Rectal smooth muscle tissue (tissue), 1 donor: ENCODE data around the gene COL9A1.
"Not testable (repeated sequence)": the region's sequence is repeated elsewhere in the genome, so short reads cannot be mapped to it uniquely, and the experiment has no call there.

Source experiments
- H3K27ac ChIP-seq: one replicate; pipeline ENCODE4 v1.7.0; 2013; ENCODE audit warnings: low read depth, low read length, inconsistent platforms
- H3K27me3 ChIP-seq: one replicate; pipeline ENCODE4 v1.7.0; 2013; ENCODE audit warnings: low read length; ENCODE audit not compliant: control insufficient read depth, insufficient read depth
- H3K36me3 ChIP-seq: one replicate; pipeline ENCODE4 v1.7.0; 2013; ENCODE audit warnings: low read length; ENCODE audit not compliant: control insufficient read depth, insufficient read depth
- H3K4me1 ChIP-seq: one replicate; pipeline ENCODE4 v1.7.0; 2013; ENCODE audit warnings: low read length; ENCODE audit not compliant: control insufficient read depth, insufficient read depth
- H3K4me3 ChIP-seq: one replicate; pipeline ENCODE4 v1.7.0; 2013; ENCODE audit warnings: low read length
- H3K9ac ChIP-seq: one replicate; pipeline ENCODE4 v1.7.0; 2013; ENCODE audit warnings: low read length

COL9A1 gene

GRCh38 chr6:70312165-70312745 is 9.4 kb upstream of the COL9A1 start:
- no peak overlapping the region for H3K27ac ChIP-seq
- no peak overlapping the region for H3K9ac ChIP-seq
- H3K4me1 ChIP-seq, result no peaks in the 10 kb centered on the region
- no peak overlapping the region for H3K4me3 ChIP-seq
- no peaks in the 10 kb centered on the region for H3K27me3 ChIP-seq
- no peaks in the 10 kb centered on the region for H3K36me3 ChIP-seq

- H3K4me1 ChIP-seq, result no peaks in the 10 kb centered on the region
- H3K27me3 ChIP-seq, result no peaks in the 10 kb centered on the region
- H3K9ac ChIP-seq, result no peak overlapping the region
- H3K27ac ChIP-seq, result no peak overlapping the region
- no peak overlapping the region for H3K4me3 ChIP-seq
- no peaks in the 10 kb centered on the region for H3K36me3 ChIP-seq
These were observed 7.3 kb upstream of the COL9A1 start for GRCh38 chr6:70310063-70310694.

- Histone ChIP-seq H3K9ac (no peak overlapping the region), H3K27me3 (no peaks in the 10 kb centered on the region), H3K4me1 (no peaks in the 10 kb centered on the region), H3K27ac (no peak overlapping the region), H3K4me3 (no peak overlapping the region), H3K36me3 (no peaks in the 10 kb centered on the region)
These were observed 6.4 kb upstream of the COL9A1 start for GRCh38 chr6:70309243-70309642.

GRCh38 chr6:70308142-70308541 is 5.3 kb upstream of the COL9A1 start:
- not testable (repeated sequence) for H3K9ac ChIP-seq, H3K27ac ChIP-seq, H3K36me3 ChIP-seq, H3K4me1 ChIP-seq, H3K4me3 ChIP-seq, H3K27me3 ChIP-seq

GRCh38 chr6:70307008-70307407 is 4.1 kb upstream of the COL9A1 start:
- H3K9ac ChIP-seq, result no peak overlapping the region
- no peak overlapping the region for H3K27ac ChIP-seq
- H3K27me3 ChIP-seq, result no peaks in the 10 kb centered on the region
- no peaks in the 10 kb centered on the region for H3K36me3 ChIP-seq
- no peaks in the 10 kb centered on the region for H3K4me1 ChIP-seq
- H3K4me3 ChIP-seq, result no peak overlapping the region

- Histone ChIP-seq H3K27me3 (no peaks in the 10 kb centered on the region), H3K36me3 (no peaks in the 10 kb centered on the region), H3K4me3 (no peak overlapping the region), H3K4me1 (no peaks in the 10 kb centered on the region), H3K9ac (no peak overlapping the region), H3K27ac (no peak overlapping the region)
These were observed 1.7 kb upstream of the COL9A1 start for GRCh38 chr6:70304616-70305015.

GRCh38 chr6:70299456-70299855 is 3.4 kb downstream of the COL9A1 start:
- Histone ChIP-seq H3K4me3 (no peak overlapping the region), H3K4me1 (no peaks in the 10 kb centered on the region), H3K27me3 (no peaks in the 10 kb centered on the region)

GRCh38 chr6:70298068-70298467 is 4.8 kb downstream of the COL9A1 start:
- Histone ChIP-seq H3K9ac (no peak overlapping the region), H3K4me3 (no peak overlapping the region)

More at GRCh38 chr6:70299456-70299855, 3.4 kb downstream of the COL9A1 start:
- H3K9ac ChIP-seq, result no peak overlapping the region
- H3K27ac ChIP-seq, result no peak overlapping the region
- H3K36me3 ChIP-seq, result no peaks in the 10 kb centered on the region

GRCh38 chr6:70292193-70292592 is 10.7 kb downstream of the COL9A1 start:
- Histone ChIP-seq H3K27me3 (no peaks in the 10 kb centered on the region), H3K9ac (no peak overlapping the region), H3K27ac (no peak overlapping the region), H3K4me1 (no peaks in the 10 kb centered on the region), H3K36me3 (no peaks in the 10 kb centered on the region), H3K4me3 (no peak overlapping the region)

More at GRCh38 chr6:70298068-70298467, 4.8 kb downstream of the COL9A1 start:
- no peaks in the 10 kb centered on the region for H3K36me3 ChIP-seq
- H3K27ac ChIP-seq, result no peak overlapping the region
- no peaks in the 10 kb centered on the region for H3K27me3 ChIP-seq
- no peaks in the 10 kb centered on the region for H3K4me1 ChIP-seq

GRCh38 chr6:70289299-70289698 is 13.6 kb downstream of the COL9A1 start:
- no peaks in the 10 kb centered on the region for H3K27me3 ChIP-seq
- no peak overlapping the region for H3K4me3 ChIP-seq
- no peak overlapping the region for H3K9ac ChIP-seq
- H3K36me3 ChIP-seq, result no peaks in the 10 kb centered on the region
- H3K27ac ChIP-seq, result no peak overlapping the region
- H3K4me1 ChIP-seq, result no peaks in the 10 kb centered on the region

- H3K4me1 ChIP-seq, result no peaks in the 10 kb centered on the region
- no peak overlapping the region for H3K9ac ChIP-seq
- H3K36me3 ChIP-seq, result no peaks in the 10 kb centered on the region
- H3K27me3 ChIP-seq, result no peaks in the 10 kb centered on the region
- H3K4me3 ChIP-seq, result no peak overlapping the region
- H3K27ac ChIP-seq, result no peak overlapping the region
These were observed 16.0 kb downstream of the COL9A1 start for GRCh38 chr6:70286905-70287304.

- Histone ChIP-seq H3K27me3 (no peaks in the 10 kb centered on the region), H3K27ac (no peak overlapping the region), H3K4me3 (no peak overlapping the region), H3K4me1 (no peaks in the 10 kb centered on the region), H3K9ac (no peak overlapping the region), H3K36me3 (no peaks in the 10 kb centered on the region)
These were observed 17.7 kb downstream of the COL9A1 start for GRCh38 chr6:70285201-70285600.

GRCh38 chr6:70282919-70283461 is 19.9 kb downstream of the COL9A1 start:
- H3K9ac ChIP-seq, result no peak overlapping the region
- H3K4me3 ChIP-seq, result peak overlapping the region; percentile 29
- H3K27ac ChIP-seq, result no peak overlapping the region
- H3K4me1 ChIP-seq, result no peaks in the 10 kb centered on the region
- H3K36me3 ChIP-seq, result no peaks in the 10 kb centered on the region
- H3K27me3 ChIP-seq, result no peaks in the 10 kb centered on the region
